ENCODE data around the gene OR6P1.

Gene OR6P1, protein sequence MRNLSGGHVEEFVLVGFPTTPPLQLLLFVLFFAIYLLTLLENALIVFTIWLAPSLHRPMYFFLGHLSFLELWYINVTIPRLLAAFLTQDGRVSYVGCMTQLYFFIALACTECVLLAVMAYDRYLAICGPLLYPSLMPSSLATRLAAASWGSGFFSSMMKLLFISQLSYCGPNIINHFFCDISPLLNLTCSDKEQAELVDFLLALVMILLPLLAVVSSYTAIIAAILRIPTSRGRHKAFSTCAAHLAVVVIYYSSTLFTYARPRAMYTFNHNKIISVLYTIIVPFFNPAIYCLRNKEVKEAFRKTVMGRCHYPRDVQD

DNA sequence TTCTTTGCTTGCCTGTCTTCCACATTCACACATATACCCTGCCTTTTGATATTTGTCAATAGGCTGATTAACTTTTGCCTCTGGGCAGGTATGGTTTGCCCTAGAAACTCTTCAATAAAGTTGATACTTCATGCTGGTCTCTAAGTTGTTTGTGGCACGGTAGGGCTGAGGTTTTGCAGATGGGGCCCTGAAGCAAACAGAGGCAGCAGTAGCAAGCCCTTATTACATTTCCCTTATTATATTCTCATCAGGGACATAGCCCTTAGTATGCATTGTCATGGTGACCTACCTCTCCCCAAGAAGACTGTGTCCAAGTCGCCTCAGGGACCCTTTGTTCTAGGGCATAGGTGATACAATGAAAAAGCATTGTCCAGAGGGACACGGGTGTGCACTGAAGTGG, at the start of gene OR6P1:
Gene OR6P1, minus strand, starts transcription at position 101 of the 400 bp plus-strand sequence. CDS start 6,976 bp downstream, outside the sequence.
- DNase-seq (ENCODE audit: low read depth in 2 of 2), result no peak

DNA sequence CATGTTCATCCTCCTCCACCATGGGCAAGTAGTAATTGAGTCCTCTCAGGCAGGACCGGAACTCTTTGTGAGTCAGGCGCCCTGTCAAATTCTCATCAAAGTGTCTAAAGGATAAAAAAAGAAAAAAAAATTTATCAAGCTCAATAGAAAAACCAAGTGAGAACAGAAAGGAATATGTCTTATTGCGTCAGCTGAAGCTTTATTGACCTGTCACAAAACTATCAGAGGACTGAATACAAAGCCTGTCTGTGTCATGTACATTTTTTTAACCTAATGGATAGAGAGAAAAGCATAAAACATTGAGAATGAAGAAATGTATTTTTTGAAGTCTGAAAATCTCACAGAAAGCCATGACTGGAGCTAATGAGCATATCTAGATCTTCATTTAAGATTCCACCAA, 43.4 kb upstream of the OR6P1 start:
- no peak for DNase-seq (ENCODE audit: low read depth in 2 of 2)

DNA sequence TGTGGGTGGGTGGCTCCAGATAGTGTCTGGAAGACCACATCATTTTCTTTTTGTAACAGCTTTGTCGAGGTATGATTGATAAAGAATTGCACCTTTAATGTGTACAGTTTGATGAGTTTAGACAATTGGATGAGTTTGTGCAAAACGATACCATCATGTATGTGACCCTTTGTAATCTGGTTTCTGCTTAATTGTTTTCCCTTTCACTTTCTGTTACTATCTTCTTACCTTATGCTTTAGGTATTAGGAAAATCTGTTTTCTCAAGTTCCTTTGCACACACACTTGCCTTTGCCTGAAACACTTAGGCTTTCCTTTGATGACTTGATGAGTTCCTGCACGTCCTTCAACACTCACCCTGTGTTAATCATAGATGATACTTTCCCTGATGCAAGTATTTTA, 41.5 kb upstream of the OR6P1 start:
- DNase-seq (ENCODE audit: low read depth in 2 of 2), result no peak

DNA sequence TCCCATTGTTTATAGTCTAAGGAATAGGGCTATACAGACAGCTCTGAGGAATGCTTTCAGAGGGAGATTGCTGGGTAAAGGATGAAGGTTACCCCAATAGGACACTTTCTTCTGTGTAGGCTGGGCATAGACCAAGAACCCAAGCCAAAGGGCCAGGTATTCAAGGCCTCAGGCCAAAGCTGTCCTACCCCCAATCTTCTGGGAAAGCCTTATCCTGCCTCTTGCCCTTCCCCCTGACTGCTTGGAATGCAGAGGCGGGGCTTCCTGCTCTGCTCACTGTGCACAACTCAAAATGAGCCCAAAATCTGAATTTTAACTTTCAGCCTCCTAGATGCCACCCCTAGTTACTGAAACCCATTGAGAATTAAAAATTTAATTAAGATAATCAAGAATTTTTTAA, 36.9 kb upstream of the OR6P1 start:
- no peak for DNase-seq (ENCODE audit: low read depth in 2 of 2)

DNA sequence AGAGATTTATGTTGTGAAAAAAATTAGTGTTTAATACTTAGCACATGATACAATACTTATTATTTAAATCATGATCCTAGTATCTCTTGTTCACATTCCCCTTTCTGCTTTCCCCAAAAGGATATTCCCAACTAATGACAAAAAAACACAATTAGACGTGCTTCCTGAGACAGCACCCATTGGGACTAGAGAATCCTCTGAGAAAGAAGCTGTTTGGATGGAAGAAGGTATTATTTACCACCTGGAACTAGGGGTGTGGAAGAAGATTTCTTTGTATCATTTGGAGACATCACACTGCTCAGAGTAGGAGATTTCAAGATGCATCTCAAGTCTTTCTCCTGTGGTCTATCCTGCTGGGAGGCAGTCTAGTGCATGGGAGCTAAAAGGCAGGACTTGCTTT, 34.6 kb upstream of the OR6P1 start, which contains the start of gene OR10Z1:
Gene OR10Z1, plus strand, starts transcription at position 301 of the 400 bp plus-strand sequence. CDS start 1,171 bp downstream, outside the sequence.
- no peak for DNase-seq (ENCODE audit: low read depth in 2 of 2)

DNA sequence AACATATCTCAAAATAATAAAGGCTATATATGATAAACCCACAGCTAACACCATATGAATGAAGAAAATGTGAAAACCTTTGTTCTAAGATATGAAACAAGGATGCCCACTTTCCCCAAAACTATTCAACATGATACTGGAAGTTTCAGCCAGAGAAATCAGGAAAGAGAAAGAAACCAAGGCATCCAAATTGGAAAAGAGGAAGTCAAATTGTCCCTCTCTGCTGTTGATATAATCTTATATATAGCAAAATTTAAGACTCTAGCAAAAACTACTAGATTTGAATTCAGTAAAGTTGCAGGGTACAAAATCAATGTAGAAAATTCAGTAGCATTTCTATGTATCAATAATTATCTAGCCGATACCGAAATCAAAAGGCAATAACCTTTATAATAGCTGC, 30.4 kb upstream of the OR6P1 start:
- no peak for DNase-seq (ENCODE audit: low read depth in 2 of 2)

DNA sequence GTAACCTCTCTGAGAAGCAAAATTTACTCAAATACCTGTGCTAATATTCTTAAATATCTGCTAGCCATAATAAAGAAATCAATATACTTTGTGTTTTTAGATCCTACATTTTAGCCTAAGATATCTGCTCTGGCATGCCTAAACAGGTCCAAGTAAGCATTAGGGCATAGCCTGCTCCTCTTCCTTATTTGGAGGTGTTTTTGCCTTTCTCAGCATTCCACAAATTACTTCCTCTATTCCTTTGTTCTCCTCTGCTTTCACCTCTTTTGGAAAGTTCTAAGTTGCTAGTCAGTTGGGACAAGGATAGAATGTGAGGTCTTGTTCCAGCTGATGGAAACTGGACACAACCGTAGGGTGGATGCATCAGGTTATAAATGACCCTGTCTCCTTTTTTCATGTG, 16.6 kb upstream of the OR6P1 start:
- no peak for DNase-seq (ENCODE audit: low read depth in 2 of 2)

DNA sequence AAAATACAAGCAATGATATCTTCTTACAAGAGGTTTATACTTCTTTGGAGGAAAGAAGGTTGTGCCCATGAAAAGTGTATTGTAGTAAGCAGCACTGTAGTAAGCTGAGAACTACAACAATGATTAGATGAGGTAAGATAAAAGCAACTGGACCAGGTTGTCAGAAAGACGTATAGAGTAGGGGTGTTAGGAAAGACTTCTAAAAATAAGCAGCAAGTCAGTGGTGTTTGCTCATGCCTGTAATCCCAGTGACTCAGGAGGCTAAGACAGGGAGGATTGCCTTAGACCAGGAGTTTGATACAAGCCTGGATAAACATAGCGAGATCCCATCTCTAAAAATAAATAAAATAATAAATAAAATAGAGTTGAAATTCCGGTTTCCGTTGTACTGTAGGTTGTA, 13.6 kb upstream of the OR6P1 start:
- DNase-seq (ENCODE audit: low read depth in 2 of 2), result no peak

DNA sequence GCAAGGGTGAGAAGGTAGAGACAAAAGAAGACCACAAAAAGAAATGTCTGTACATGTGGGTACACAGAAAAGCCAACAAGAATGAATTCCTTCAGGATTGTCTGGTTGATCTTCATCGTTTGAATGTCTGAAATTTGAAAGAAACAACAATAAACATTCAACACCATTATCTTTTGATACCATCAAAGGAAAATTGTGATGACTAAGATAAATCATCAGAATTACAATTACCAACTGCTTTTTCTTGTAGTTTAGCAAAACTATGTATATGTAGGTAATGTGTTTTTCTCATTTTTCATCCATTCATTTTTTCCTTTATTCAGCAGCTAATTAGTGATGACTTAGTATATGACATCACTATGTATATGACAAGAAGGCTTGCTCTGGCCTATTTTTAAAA, 9.4 kb upstream of the OR6P1 start, which contains the start of gene OR10X1:
Gene OR10X1, minus strand, starts transcription at position 167 of the 400 bp plus-strand sequence. Its CDS starts 0 bp downstream, at position 167.
- no peak for DNase-seq (ENCODE audit: low read depth in 2 of 2)

DNA sequence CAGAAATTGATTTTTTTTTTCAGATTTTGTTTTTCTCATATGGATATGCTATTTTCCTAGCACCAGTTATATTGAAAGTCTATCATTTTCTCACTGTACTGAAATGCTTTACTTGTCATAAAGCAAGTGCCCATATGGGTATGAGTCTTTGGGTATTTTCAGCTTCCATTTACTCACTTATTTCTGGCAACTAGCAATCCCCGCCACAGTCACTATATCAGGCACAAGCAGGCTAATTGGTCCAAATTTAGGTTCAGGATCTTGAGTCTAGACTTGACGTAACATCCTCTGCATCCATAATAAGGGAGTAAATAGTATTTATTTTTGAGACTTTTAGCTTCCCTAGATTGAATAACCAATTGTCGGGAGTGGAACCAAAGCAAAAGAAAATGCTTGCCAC, 7.2 kb upstream of the OR6P1 start:
- no peak for DNase-seq (ENCODE audit: low read depth in 2 of 2)

DNA sequence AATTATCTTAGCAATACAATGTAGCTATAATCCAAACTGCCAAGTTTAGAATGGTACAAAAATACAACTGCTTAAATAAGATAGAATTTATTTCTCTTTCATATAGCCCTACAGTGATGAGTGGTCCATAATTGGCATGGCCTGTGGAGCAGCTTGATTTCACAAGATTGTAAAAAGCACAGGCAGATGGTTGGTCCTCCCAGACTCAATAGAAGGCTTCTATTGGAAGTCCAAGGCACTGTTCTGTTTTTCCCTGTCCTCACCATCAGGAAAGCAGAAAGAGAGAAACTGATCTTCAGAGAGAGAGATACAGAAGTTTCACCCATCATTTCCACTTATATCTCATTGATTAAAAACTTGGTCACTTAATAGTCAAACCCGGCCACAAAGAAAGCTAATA, 1.8 kb upstream of the OR6P1 start:
- no peak for DNase-seq (ENCODE audit: low read depth in 2 of 2)

DNA sequence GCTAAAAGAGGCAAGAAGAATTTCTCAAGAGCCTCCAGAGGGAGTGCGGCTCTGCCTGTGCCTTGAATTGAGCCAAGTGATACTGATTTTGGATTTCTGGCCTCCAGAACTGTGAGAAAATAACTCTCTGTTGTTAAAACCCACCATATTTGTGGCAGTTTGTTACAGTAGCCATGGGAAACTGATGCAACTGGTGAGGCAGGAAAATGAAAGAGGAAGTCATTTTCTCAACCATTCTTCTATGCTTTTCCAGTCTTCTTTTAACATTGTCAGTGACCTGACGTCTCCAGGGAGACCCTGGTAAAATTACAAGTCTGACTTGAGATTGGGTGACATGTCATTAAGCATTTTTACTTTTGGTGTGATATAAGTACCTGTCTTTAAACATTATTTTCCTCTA, 5.8 kb downstream of the OR6P1 start:
- no peak for DNase-seq (ENCODE audit: low read depth in 2 of 2)

DNA sequence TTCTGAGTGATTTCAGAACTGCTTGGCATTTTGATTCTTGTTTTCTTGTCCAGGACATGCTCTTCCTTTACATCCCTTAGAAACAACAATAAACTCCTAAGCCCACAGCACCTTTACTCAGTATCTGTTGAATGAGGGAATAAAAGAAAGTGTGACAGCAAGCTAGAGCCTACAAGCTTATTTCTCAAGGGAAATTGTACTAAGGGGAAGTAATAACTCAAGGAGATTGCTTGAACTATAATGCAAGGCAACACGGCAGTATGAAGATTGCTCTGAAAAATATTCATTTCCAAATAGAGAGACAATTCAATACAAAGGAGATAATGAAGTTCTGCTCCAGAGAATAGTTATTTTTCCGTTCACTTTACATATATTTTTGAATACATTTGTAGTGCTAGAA, 6.5 kb downstream of the OR6P1 start:
- DNase-seq (ENCODE audit: low read depth in 2 of 2), result no peak

DNA sequence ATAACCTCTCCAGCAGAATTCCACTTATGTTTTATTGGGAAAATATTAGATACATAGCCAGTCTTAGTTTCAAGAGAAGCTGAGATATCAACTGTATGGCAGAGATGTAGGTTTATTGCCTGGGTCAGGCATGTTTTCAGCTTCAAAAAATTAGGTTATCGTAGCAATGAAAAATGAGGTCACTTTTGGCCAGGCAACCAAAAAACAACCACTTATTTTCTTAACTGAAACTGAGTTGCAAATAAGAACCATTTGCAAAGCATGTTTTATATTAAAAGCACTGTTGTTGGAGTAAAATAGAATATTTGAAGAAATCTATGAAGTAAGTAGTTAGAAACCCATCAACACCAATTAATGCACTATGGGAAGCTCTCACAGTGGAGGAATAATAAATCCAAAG, 10.7 kb downstream of the OR6P1 start:
- DNase-seq (ENCODE audit: low read depth in 2 of 2), result no peak

DNA sequence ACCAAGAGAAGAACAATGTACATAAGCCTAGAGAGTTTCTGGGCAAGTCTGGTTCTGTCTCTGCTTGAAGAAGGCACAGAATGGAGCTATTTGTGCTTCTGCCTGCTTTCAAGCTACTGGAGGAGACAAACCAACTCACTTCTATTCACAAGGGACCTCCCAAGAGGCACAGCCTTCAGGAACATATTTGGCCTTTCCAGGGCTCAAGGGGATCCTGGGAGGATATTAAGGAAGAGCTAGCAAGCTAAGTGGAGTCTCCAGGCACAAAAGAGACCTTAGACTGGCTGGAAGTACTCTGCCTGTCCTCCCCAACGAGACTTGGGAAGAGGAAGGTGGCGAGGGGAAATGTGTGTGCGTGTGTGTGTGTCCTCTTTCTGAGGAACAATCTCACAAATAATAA, 16.0 kb downstream of the OR6P1 start, which contains the start of gene OR6Y1:
Gene OR6Y1, minus strand, starts transcription at position 54 of the 400 bp plus-strand sequence. CDS start 6,300 bp downstream, outside the sequence.
- no peak for DNase-seq (ENCODE audit: low read depth in 2 of 2)

DNA sequence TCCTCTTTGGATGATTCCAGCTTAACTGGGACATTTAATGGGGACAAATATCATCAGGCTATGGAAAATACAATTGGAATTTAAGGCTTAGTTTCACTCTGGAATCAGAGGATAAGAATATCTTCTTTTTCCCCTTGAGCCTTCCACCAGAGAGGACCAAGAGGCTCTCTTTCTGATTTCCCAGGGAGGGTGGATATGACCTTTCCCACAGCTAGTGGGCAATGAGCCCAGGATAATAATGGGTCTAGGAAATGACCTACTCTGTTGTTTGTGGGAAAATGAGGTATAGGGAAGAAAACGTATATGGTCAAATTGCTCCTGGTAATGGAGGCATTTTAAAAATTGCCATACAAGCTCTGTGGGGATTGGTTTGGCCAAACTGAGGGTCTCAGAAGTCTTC, 18.1 kb downstream of the OR6P1 start:
- DNase-seq (ENCODE audit: low read depth in 2 of 2), result no peak

DNA sequence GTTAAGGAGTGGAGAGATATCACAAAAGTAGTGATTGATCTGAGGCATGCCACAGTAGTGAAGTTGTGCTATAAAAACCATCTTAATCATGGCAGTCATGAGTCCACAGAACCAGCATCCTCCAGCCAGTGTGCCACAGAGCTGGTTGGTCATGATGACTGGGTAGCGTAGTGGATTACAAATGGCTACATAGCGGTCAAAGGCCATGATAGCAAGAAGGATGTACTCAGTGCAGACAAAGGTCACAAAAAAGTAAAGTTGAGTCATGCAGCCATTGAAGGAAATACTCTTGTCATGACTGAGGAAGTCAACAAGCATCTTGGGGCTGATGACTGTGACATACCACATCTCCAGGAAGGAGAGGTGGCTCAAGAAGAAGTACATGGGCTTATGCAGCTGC, 22.8 kb downstream of the OR6P1 start:
- no peak for DNase-seq (ENCODE audit: low read depth in 2 of 2)

DNA sequence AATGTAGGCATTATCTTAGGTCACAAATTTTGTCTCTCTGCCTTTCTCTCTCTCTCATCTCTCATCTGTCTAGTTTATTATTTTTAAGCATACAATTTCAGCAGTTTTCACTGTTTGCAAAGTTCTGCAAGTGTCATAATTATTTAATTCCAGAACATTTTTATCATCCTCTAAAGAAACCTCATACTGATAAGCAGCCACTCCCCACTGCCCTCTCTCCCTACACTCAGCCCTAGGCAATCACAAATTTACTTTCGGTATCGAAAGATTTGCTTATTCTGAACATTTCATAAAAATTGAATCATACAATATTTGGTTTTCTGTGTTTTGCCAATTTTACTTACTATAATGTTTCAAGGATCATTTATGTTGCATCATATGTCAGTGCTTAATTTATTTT, 32.8 kb downstream of the OR6P1 start:
- no peak for DNase-seq (ENCODE audit: low read depth in 2 of 2)

DNA sequence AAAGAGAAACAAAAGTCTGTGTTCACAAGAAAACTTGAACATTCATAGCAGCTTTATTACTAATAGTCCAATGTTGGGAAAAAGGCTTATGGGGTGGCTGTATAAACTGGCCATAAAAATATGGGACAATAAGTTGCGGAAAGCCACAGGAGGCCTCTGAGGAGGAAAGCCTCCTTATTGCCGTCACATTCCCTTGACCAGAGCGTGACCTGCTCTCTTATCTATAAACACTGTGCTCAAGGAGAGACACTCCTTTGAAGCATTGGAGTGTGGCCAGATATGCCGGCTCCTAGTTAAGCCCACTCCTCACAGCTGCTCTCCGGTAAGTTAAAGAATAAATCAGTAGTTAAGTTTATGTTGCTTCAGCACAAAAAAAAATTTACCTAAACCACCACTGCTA, 35.9 kb downstream of the OR6P1 start:
- DNase-seq (ENCODE audit: low read depth in 2 of 2), result no peak

DNA sequence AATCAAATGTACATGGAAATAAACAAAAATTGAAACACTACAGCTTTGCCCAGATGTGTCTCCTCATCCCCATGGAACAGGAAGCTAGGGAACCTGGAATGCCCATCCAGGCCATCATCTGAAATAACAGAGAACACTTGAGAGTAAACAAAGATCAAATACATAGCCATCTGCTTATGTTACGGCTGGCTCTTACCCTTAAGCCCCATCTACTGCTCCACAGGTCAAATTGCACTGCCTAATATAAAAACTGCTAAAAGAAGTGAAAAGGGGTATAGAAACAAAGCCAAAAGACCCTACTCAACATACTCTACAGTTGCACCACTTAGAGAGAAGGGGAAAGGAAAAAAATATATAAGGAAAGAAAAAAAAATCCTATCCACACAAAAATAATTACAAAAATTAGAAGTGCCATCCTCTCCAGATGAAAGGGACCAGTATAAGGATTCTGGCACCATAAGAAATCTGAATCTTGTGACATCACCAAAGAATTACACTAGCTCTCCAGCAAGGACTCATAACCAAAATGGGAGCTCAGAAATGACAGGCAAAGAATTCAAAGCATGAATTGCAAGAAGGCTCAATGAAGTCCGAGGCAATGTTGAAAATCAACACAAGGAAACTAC, 43.1 kb downstream of the OR6P1 start:
- no peak for DNase-seq (ENCODE audit: low read depth in 2 of 2)

DNA sequence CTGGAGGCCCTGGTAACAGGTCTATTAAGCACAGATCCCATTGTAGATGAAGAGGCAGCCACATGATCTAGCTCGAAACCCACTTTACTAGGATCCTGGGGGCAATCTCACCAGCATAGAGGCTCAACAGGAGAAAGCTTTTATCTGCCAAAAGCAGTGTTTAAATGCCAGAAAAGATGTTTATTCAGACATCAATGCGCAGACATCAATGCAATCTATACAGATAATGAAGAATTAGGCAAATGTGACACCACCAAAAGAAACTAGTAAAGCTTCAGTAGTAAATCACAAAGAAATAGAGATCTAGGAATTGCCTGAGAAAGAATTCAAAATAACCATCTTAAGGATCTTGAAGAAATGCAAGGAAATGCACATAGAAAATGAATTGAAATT, 48.7 kb downstream of the OR6P1 start:
- no peak for DNase-seq (ENCODE audit: low read depth in 2 of 2)

DNA sequence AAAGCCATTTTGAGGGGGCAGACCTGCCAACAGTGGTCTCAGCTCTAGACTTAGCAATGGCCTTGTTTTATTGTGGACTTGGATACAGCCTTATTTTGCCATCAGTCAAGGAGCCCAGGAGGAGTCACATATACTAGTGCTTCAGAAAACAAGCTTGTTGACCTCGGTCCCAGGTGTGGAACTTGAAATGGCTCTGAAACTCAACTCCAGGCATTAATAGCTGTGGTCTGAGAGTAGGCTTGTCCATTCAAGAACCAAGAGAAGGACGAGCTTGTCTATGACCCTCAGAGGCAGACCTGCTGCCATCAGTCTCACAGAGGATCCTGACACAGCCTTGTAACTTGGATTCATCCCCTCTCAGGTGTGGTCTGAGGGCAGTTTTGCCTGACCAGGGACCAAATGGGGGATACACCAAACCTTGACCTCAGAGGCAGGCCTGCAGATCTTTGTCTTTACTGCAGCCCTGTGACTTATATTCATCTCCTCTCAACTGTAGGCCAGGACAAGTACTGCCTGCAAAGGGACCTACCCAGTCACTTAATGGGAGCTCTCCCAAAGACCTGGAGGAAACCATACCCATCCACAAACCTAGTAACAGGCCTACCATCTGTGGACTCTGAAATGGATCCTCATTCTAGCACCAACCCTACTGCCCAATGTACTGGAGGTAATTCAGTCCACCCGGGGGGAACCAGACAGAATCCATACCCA, 49.3 kb downstream of the OR6P1 start:
- DNase-seq (ENCODE audit: low read depth in 2 of 2), result no peak

DNA sequence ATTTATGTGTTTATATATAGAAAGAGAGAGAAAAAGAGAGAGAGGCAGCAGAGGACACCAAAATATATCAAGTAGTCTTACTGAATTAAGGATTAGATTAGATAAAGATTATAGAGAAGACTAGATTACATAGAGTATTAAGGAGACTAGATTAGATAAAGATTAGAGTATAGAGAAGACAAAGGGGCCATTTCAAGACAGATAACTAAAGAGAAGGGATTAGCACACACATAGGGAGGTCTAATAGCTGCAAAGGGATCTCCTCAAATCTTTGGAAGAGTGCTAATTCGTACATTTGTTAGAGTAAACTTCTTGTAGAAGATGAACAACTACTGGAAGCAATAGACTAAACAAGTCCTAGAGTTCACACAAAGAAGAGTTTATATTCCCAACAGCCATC, 50.4 kb downstream of the OR6P1 start:
- no peak for DNase-seq (ENCODE audit: low read depth in 2 of 2)

All from stimulated activated CD4-positive, alpha-beta T cell treated with anti-CD3 and anti-CD28 coated beads, Interleukin-12 subunit alpha, Interleukin-12 subunit beta, amount 100 ng/mL, for 24 hours (primary cell).